Measurements from ENCODE around the gene CEMIP2. TPM values are rescaled to one million over a fixed set of nuclear protein-coding genes. Genes with fewer than 3 reads are reported as not detected.

The CEMIP2 gene
- polyA plus RNA-seq, 6 donors from 2014 or later: 28.7 to 51.7 (median 41.8) TPM

DNA sequence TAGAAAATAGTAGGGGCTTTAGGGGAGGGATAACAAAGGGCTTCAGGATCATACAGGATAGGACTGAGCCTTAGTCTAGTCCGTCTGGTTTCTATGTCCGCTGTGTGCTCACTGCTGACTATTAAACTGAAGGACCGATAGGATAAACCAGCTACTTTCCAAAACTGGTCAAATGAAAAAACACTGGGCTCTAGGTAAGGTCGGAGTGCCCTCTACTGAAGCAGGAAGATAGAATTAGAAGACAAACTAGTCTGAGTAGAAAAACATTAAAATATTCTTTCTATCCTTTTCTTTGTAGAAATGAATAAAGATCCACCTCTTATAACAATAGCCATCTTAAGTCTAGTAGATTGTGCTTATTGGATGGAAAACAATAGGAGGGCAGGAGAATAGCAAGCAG, 133.6 kb downstream of the CEMIP2 start:
- H3K4me1 Mint-ChIP-seq: peaks cover 15 to 33% (median 28%) of the 10 kb centered on the region in 3 donors
- ATAC-seq (ENCODE audit: low read depth in 2 of 2): no peak

More for the DNA sequence above, 133.6 kb downstream of the CEMIP2 start:
- H3K27me3 Mint-ChIP-seq: no peaks in the 10 kb centered on the region
- no peaks in the 10 kb centered on the region for H3K36me3 Mint-ChIP-seq
- H3K27ac Mint-ChIP-seq: no peak overlapping the region
- H3K4me3 Mint-ChIP-seq: no peak overlapping the region
- DNase-seq: no peak
- no peaks in the 10 kb centered on the region for H3K9me3 Mint-ChIP-seq

Other genes with a start within 250 kb of the CEMIP2 start
- gene ABHD17B, start 142.7 kb upstream of the CEMIP2 start, polyA plus RNA-seq (ENCODE audit: low read depth in 6 of 6): 10 to 100 TPM; 47.4 to 83.9 (median 60.2) TPM
- 10 to 100 TPM in 4 of 6 donors, 1 to 10 TPM in 2; 2.1 to 15.7 (median 11.6) TPM for gene C9orf85, start 143.1 kb upstream of the CEMIP2 start, polyA plus RNA-seq (ENCODE audit: low read depth in 6 of 6)

Data from naive B cell (primary cell).